Endothelial cell of umbilical vein (primary cell): Measurements from ENCODE around the gene PRKCQ. TPM values are rescaled to one million over a fixed set of nuclear protein-coding genes. Genes with fewer than 3 reads are reported as not detected.
"Not testable (repeated sequence)": the region's sequence is repeated elsewhere in the genome, so short reads cannot be mapped to it uniquely, and the experiment has no call there.

Experiments
- BruUV-seq: library from RNA; stranded (reverse); fragments of 400-500 nt; replicated peaks from 2 replicates; lab custom pipeline; 2021; lab: Mats Ljungman, UMichigan
- CTCF ChIA-PET: fragments of 300-600, 350-600 bp; sonication (Branson Sonifier 250); formaldehyde crosslinking; loops from one replicate; lab custom pipeline; 2021; ENCODE audit warnings: antibody characterized with exemption, inconsistent platforms; lab: Charles Lee
- POLR2A ChIA-PET: fragments of 300-600, 350-600 bp; sonication (Branson Sonifier 250); formaldehyde crosslinking; loops from one replicate; lab custom pipeline; 2021; ENCODE audit warnings: antibody characterized with exemption, inconsistent platforms; lab: Charles Lee
- DNase-seq: peaks from one replicate; pipeline ENCODE4 v3.0.0-alpha.2; 2011; ENCODE audit warnings: low read depth, low spot score
- FAIRE-seq: peaks from 2 replicates; lab custom pipeline; 2011; peaks lifted over from hg19 to GRCh38; lab: Jason Lieb, UNC
- H2AFZ ChIP-seq: 2 replicates; pipeline ENCODE4 v1.6.0; 2012; ENCODE audit warnings: low read depth, low read length, control low read depth, inconsistent platforms
- H3K27ac ChIP-seq: 2 replicates; pipeline ENCODE4 v1.5.1; 2011; ENCODE audit warnings: low read depth, mild to moderate bottlenecking, control low read depth, low read length, moderate library complexity; ENCODE audit not compliant: insufficient read depth
- H3K27me3 ChIP-seq, 2 experiments: 2 replicates each; pipeline versions ENCODE4 v1.6.0 to v1.6.1; 2011; ENCODE audit warnings: low read length in 2 of 2, mixed read lengths in 1 of 2; ENCODE audit not compliant: control insufficient read depth in 2 of 2, insufficient read depth in 2 of 2
- H3K36me3 ChIP-seq, 2 experiments: 2 replicates in 1 of 2; 3 replicates in 1 of 2; pipeline ENCODE4 v1.5.1; 2011; ENCODE audit warnings: low read length in 2 of 2, mild to moderate bottlenecking in 1 of 2, moderate library complexity in 1 of 2; ENCODE audit not compliant: control insufficient read depth in 2 of 2, insufficient read depth in 2 of 2; ENCODE audit errors: extremely low read depth in 1 of 2
- H3K4me1 ChIP-seq: 3 replicates; pipeline ENCODE4 v1.5.1; 2011; ENCODE audit warnings: mild to moderate bottlenecking, low read length; ENCODE audit not compliant: control insufficient read depth, insufficient read depth; ENCODE audit errors: extremely low read depth
- H3K4me2 ChIP-seq: 2 replicates; pipeline ENCODE4 v1.6.1; 2011; ENCODE audit warnings: low read length, control low read depth, mixed read lengths; ENCODE audit not compliant: insufficient read depth
- H3K4me3 ChIP-seq, 3 experiments: fragments of 200-600 bp in 1 of 3; sonication (generic), shearing (Covaris generic) in 1 of 3; replicated peaks in 1 of 3; 2 replicates each; pipeline ENCODE4 v1.5.1; 2011 to 2016; ENCODE audit warnings: control low read depth in 3 of 3, low read length in 3 of 3, mild to moderate bottlenecking in 2 of 3, inconsistent platforms in 1 of 3, low read depth in 1 of 3, moderate library complexity in 1 of 3; ENCODE audit not compliant: insufficient read depth in 1 of 3
- H3K79me2 ChIP-seq: 2 replicates; pipeline ENCODE4 v1.6.0; 2012; ENCODE audit warnings: low read length, inconsistent platforms; ENCODE audit not compliant: control insufficient read depth, insufficient read depth
- H3K9ac ChIP-seq: replicated peaks from 2 replicates; pipeline ENCODE3; 2011; ENCODE audit warnings: low read length, control low read depth; ENCODE audit not compliant: insufficient read depth; ENCODE audit errors: extremely low read depth
- H3K9me1 ChIP-seq: replicated peaks from 3 replicates; pipeline ENCODE4 v1.6.0; 2011; ENCODE audit warnings: mild to moderate bottlenecking, low read length; ENCODE audit not compliant: control insufficient read depth, insufficient read depth; ENCODE audit errors: extremely low read depth
- H3K9me3 ChIP-seq: replicated peaks from 2 replicates; pipeline ENCODE4 v1.5.1; 2012; ENCODE audit warnings: low read length, inconsistent platforms; ENCODE audit not compliant: control insufficient read depth, insufficient read depth
- H4K20me1 ChIP-seq: replicated peaks from 2 replicates; pipeline ENCODE3; 2011; ENCODE audit warnings: mild to moderate bottlenecking, low read length; ENCODE audit not compliant: control insufficient read depth, insufficient read depth; ENCODE audit errors: extremely low read depth
- EZH2 ChIP-seq: IDR thresholded peaks from 2 replicates; pipeline ENCODE4 v1.6.1; 2012; ENCODE audit warnings: borderline replicate concordance, low read depth, mild to moderate bottlenecking, moderate library complexity, low read length, inconsistent platforms; ENCODE audit not compliant: severe bottlenecking
- FOS ChIP-seq: IDR thresholded peaks from 2 replicates; pipeline ENCODE4 v1.6.1; 2011; ENCODE audit warnings: mild to moderate bottlenecking, low read length, moderate library complexity, borderline replicate concordance; ENCODE audit not compliant: insufficient read depth
- GATA2 ChIP-seq: IDR thresholded peaks from 2 replicates; pipeline ENCODE4 v1.7.0; 2011; ENCODE audit warnings: low read depth, mild to moderate bottlenecking, moderate library complexity, mixed read lengths, low read length; ENCODE audit not compliant: insufficient read length, insufficient read depth
- JUN ChIP-seq: IDR thresholded peaks from 2 replicates; pipeline ENCODE4 v1.6.1; 2011; ENCODE audit warnings: borderline replicate concordance, low read depth; ENCODE audit not compliant: insufficient read length, insufficient read depth
- MAX ChIP-seq: IDR thresholded peaks from 2 replicates; pipeline ENCODE4 v1.6.1; 2011; ENCODE audit not compliant: insufficient read depth, insufficient read length
- MYC ChIP-seq: IDR thresholded peaks from one replicate; pipeline ENCODE4 v1.6.1; 2011; ENCODE audit warnings: mild to moderate bottlenecking, low read depth, low read length
- POLR2A ChIP-seq: IDR thresholded peaks from 2 replicates; pipeline ENCODE4 v1.6.1; 2012; ENCODE audit warnings: low read depth, mild to moderate bottlenecking, control low read depth, low read length
- POLR2AphosphoS5 ChIP-seq: IDR thresholded peaks from 2 replicates; pipeline ENCODE4 v1.6.1; 2012; ENCODE audit warnings: low read depth, mild to moderate bottlenecking, control low read depth, low read length, moderate library complexity; ENCODE audit not compliant: insufficient read depth
- dilution Hi-C: fragments of 300-500 bp; cut with MboI; formaldehyde crosslinking; loops from one replicate; pipeline ENCODE4 v1.15.0; 2019; ENCODE audit warnings: low sequenced_read_pairs; ENCODE audit not compliant: extremely low pct_ligation_motif_present
- intact Hi-C: fragments of 100-400 bp; cut with micrococcal nuclease; formaldehyde crosslinking; loops from one replicate; pipeline ENCODE4 v1.10.0; 2022
- polyA plus RNA-seq, 4 experiments: library from polyadenylated mRNA; depleted of rRNA in 3 of 4; stranded (reverse) in 3 of 4; unstranded in 1 of 4; fragments of >200 nt; gene quantifications; 2 replicates each; pipeline versions ENCODE4 v1.2.1 to v1.2.3, GENCODE V29; 2011 to 2012; ENCODE audit warnings: missing spikeins in 1 of 4
- total RNA-seq: library from RNA; stranded (reverse); gene quantifications from 2 replicates; pipeline ENCODE4 v1.2.3, GENCODE V29; 2021
- TF ChIP-seq, protein P1 (sequence below), 2 donors: IDR thresholded peaks; 1 replicate in 1 of 2; 2 replicates in 1 of 2; pipeline ENCODE4 v1.5.1; 2011; ENCODE audit warnings: low read length in 2 of 2, mild to moderate bottlenecking in 2 of 2, moderate library complexity in 2 of 2, control low read depth in 1 of 2, inconsistent platforms in 1 of 2, low read depth in 1 of 2; ENCODE audit not compliant: insufficient read depth in 1 of 2; ENCODE audit errors: extremely low read depth in 1 of 2

Gene PRKCQ
- total and polyA plus RNA-seq, 2 donors (not counting 3 experiments of a cell fraction or from before 2014, with no cell fraction given) = 0.32 to 0.55 TPM

- dilution Hi-C loops = no loop called here
- TF ChIP-seq MYC (no peak), EZH2 (no peak), GATA2 (no peak), MAX (no peak), FOS (no peak), POLR2A (no peak), JUN (no peak), POLR2AphosphoS5 (no peak)
- TF ChIP-seq, protein P1, sequence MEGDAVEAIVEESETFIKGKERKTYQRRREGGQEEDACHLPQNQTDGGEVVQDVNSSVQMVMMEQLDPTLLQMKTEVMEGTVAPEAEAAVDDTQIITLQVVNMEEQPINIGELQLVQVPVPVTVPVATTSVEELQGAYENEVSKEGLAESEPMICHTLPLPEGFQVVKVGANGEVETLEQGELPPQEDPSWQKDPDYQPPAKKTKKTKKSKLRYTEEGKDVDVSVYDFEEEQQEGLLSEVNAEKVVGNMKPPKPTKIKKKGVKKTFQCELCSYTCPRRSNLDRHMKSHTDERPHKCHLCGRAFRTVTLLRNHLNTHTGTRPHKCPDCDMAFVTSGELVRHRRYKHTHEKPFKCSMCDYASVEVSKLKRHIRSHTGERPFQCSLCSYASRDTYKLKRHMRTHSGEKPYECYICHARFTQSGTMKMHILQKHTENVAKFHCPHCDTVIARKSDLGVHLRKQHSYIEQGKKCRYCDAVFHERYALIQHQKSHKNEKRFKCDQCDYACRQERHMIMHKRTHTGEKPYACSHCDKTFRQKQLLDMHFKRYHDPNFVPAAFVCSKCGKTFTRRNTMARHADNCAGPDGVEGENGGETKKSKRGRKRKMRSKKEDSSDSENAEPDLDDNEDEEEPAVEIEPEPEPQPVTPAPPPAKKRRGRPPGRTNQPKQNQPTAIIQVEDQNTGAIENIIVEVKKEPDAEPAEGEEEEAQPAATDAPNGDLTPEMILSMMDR (IDR thresholded peaks at IDR 0.05; ENCODE audit: extremely low read depth in 1 of 2, insufficient read depth in 1 of 2, low read depth in 1 of 2, low read length in 2 of 2) = no peak
- no TSS peak for BruUV-seq
Observed at GRCh38 chr10:6473430-6473829, 106.6 kb downstream of the PRKCQ start.

GRCh38 chr10:6472710-6473005, 107.4 kb downstream of the PRKCQ start:
- CTCF ChIA-PET, POLR2A ChIA-PET, dilution Hi-C loops: not testable (repeated sequence)

More at GRCh38 chr10:6473430-6473829, 106.6 kb downstream of the PRKCQ start:
- no peak overlapping the region for H3K4me2 ChIP-seq
- H3K27me3 ChIP-seq = no peaks in the 10 kb centered on the region
- ChIA-PET POLR2A (no interaction called here), CTCF (no interaction called here)
- H3K9ac ChIP-seq = no peak overlapping the region
- FAIRE-seq (no peak), DNase-seq (no peak)
- no peaks in the 10 kb centered on the region for H3K36me3 ChIP-seq
- H3K9me1 ChIP-seq = no peaks in the 10 kb centered on the region
- H2AFZ ChIP-seq = no peak overlapping the region
- no peak overlapping the region for H3K4me3 ChIP-seq
- no peaks in the 10 kb centered on the region for H3K4me1 ChIP-seq
- intact Hi-C loops = no loop called here
- H3K9me3 ChIP-seq = no peaks in the 10 kb centered on the region
- H3K27ac ChIP-seq = no peak overlapping the region
- no peaks in the 10 kb centered on the region for H3K79me2 ChIP-seq
- no peaks in the 10 kb centered on the region for H4K20me1 ChIP-seq

More at GRCh38 chr10:6472710-6473005, 107.4 kb downstream of the PRKCQ start:
- H3K79me2 ChIP-seq, H3K4me3 ChIP-seq, H3K27me3 ChIP-seq, FAIRE-seq, BruUV-seq, H3K36me3 ChIP-seq, H3K9ac ChIP-seq, H3K9me1 ChIP-seq, H2AFZ ChIP-seq, H3K4me2 ChIP-seq, H3K27ac ChIP-seq, DNase-seq, H3K9me3 ChIP-seq, H3K4me1 ChIP-seq, H4K20me1 ChIP-seq, intact Hi-C loops: not testable (repeated sequence)
